Measurements from ENCODE around the gene ABCA4.

Gene ABCA4

GRCh38 chr1:94072840-94073522 lies 48.0 kb downstream of the ABCA4 start:
- ATAC-seq (ENCODE audit: low read depth) (no peak), DNase-seq (ENCODE audit: low spot score) (no peak)
- no peak overlapping the region for H3K27ac ChIP-seq (ENCODE audit: poor library complexity, severe bottlenecking)
- no peaks in the 10 kb centered on the region for H3K4me1 ChIP-seq (ENCODE audit: insufficient read depth, poor library complexity, severe bottlenecking)
- H3K4me3 ChIP-seq (ENCODE audit: severe bottlenecking) = no peak overlapping the region
- no peaks in the 10 kb centered on the region for H3K36me3 ChIP-seq (ENCODE audit: low read depth)
- H3K9me3 ChIP-seq (ENCODE audit: severe bottlenecking) = no peaks in the 10 kb centered on the region
- H3K27me3 ChIP-seq (ENCODE audit: insufficient read depth, poor library complexity, severe bottlenecking) = no peaks in the 10 kb centered on the region
- TF ChIP-seq CTCF (IDR thresholded peaks at IDR 0.05; ENCODE audit: poor library complexity, severe bottlenecking) = no peak

- ATAC-seq (ENCODE audit: low read depth) (no peak), DNase-seq (ENCODE audit: low spot score) (no peak)
- Histone ChIP-seq H3K27me3 (ENCODE audit: insufficient read depth, poor library complexity, severe bottlenecking) (no peaks in the 10 kb centered on the region), H3K9me3 (ENCODE audit: severe bottlenecking) (no peaks in the 10 kb centered on the region), H3K4me1 (ENCODE audit: insufficient read depth, poor library complexity, severe bottlenecking) (no peaks in the 10 kb centered on the region), H3K4me3 (ENCODE audit: severe bottlenecking) (no peak overlapping the region), H3K36me3 (ENCODE audit: low read depth) (no peaks in the 10 kb centered on the region), H3K27ac (ENCODE audit: poor library complexity, severe bottlenecking) (no peak overlapping the region)
- TF ChIP-seq CTCF (IDR thresholded peaks at IDR 0.05; ENCODE audit: poor library complexity, severe bottlenecking) = no peak
These were observed 49.0 kb downstream of the ABCA4 start for GRCh38 chr1:94071976-94072375.

GRCh38 chr1:94071391-94071790 lies 49.6 kb downstream of the ABCA4 start:
- Histone ChIP-seq H3K4me3 (ENCODE audit: severe bottlenecking) (no peak overlapping the region), H3K4me1 (ENCODE audit: insufficient read depth, poor library complexity, severe bottlenecking) (no peaks in the 10 kb centered on the region), H3K36me3 (ENCODE audit: low read depth) (no peaks in the 10 kb centered on the region), H3K9me3 (ENCODE audit: severe bottlenecking) (no peaks in the 10 kb centered on the region), H3K27ac (ENCODE audit: poor library complexity, severe bottlenecking) (no peak overlapping the region), H3K27me3 (ENCODE audit: insufficient read depth, poor library complexity, severe bottlenecking) (no peaks in the 10 kb centered on the region)
- ATAC-seq (ENCODE audit: low read depth) (no peak), DNase-seq (ENCODE audit: low spot score) (no peak)
- no peak for TF ChIP-seq CTCF (IDR thresholded peaks at IDR 0.05; ENCODE audit: poor library complexity, severe bottlenecking)

- no peaks in the 10 kb centered on the region for H3K27me3 ChIP-seq (ENCODE audit: insufficient read depth, poor library complexity, severe bottlenecking)
- no peak for TF ChIP-seq CTCF (IDR thresholded peaks at IDR 0.05; ENCODE audit: poor library complexity, severe bottlenecking)
- H3K36me3 ChIP-seq (ENCODE audit: low read depth) = no peaks in the 10 kb centered on the region
- no peaks in the 10 kb centered on the region for H3K9me3 ChIP-seq (ENCODE audit: severe bottlenecking)
- no peaks in the 10 kb centered on the region for H3K4me1 ChIP-seq (ENCODE audit: insufficient read depth, poor library complexity, severe bottlenecking)
- H3K4me3 ChIP-seq (ENCODE audit: severe bottlenecking) = no peak overlapping the region
- DNase-seq (ENCODE audit: low spot score) = no peak
- H3K27ac ChIP-seq (ENCODE audit: poor library complexity, severe bottlenecking) = no peak overlapping the region
- ATAC-seq (ENCODE audit: low read depth) = no peak
These were observed 50.1 kb downstream of the ABCA4 start for GRCh38 chr1:94070865-94071264.

GRCh38 chr1:94069919-94070285 lies 51.0 kb downstream of the ABCA4 start:
- no peaks in the 10 kb centered on the region for H3K27me3 ChIP-seq (ENCODE audit: insufficient read depth, poor library complexity, severe bottlenecking)
- TF ChIP-seq CTCF (IDR thresholded peaks at IDR 0.05; ENCODE audit: poor library complexity, severe bottlenecking) = no peak
- no peak for ATAC-seq (ENCODE audit: low read depth)
- no peak for DNase-seq (ENCODE audit: low spot score)
- no peak overlapping the region for H3K4me3 ChIP-seq (ENCODE audit: severe bottlenecking)
- H3K27ac ChIP-seq (ENCODE audit: poor library complexity, severe bottlenecking) = no peak overlapping the region
- no peaks in the 10 kb centered on the region for H3K4me1 ChIP-seq (ENCODE audit: insufficient read depth, poor library complexity, severe bottlenecking)
- H3K9me3 ChIP-seq (ENCODE audit: severe bottlenecking) = no peaks in the 10 kb centered on the region
- no peaks in the 10 kb centered on the region for H3K36me3 ChIP-seq (ENCODE audit: low read depth)
